Psoas muscle (tissue), 8 donors: ENCODE data around the gene FAM240B. TPM values are rescaled to one million over a fixed set of nuclear protein-coding genes. Genes with fewer than 3 reads are reported as not detected.

ENCODE experiments used
- ATAC-seq, 4 donors: fragments of 200-7000 bp; cut with Tn5 transposase; one replicate each; pipeline ENCODE4 v1.9.1; 2020; ENCODE audit warnings: moderate library complexity in 3 of 4, mild to moderate bottlenecking in 2 of 4
- DNase-seq, 2 donors: peaks; one replicate each; pipeline ENCODE4 v3.0.0-alpha.2; 2020
- H3K27ac ChIP-seq: fragments of 200-600 bp; one replicate; pipeline ENCODE4 v1.8.0; 2022
- H3K27me3 ChIP-seq, 3 donors: fragments of 200-600 bp in 1 of 3; one replicate each; pipeline versions ENCODE4 v1.6.1 to v1.8.0; 2013 to 2022; ENCODE audit warnings: low read length in 2 of 3, mild to moderate bottlenecking in 2 of 3, moderate library complexity in 1 of 3; ENCODE audit not compliant: insufficient read depth in 3 of 3
- H3K36me3 ChIP-seq, 2 donors: fragments of 200-600 bp in 1 of 2; one replicate each; pipeline versions ENCODE4 v1.6.1 to v1.8.0; 2013 to 2022; ENCODE audit warnings: low read depth in 1 of 2, mild to moderate bottlenecking in 1 of 2, moderate library complexity in 1 of 2; ENCODE audit not compliant: insufficient read depth in 1 of 2
- H3K4me1 ChIP-seq: fragments of 200-600 bp; one replicate; pipeline ENCODE4 v1.8.0; 2022
- H3K4me3 ChIP-seq: fragments of 200-600 bp; one replicate; pipeline ENCODE4 v1.8.0; 2022; ENCODE audit warnings: mild to moderate bottlenecking
- H3K9me3 ChIP-seq: fragments of 200-600 bp; one replicate; pipeline ENCODE4 v1.8.0; 2022
- WGBS, 3 donors: extraction: QIAGEN DNeasy Blood & Tissue Kit; methylation state at CpG; one replicate each; pipeline versions ENCODE4 v1.1.6 to v1.1.7; 2013; 5-methylcytosine and 5-hydroxymethylcytosine counted together
- intact Hi-C, 2 donors: fragments of 100-400 bp; cut with DNase I; formaldehyde crosslinking; loops; one replicate each; pipeline versions ENCODE4 v1.11.0 to v1.14.2; 2022
- polyA plus RNA-seq, 3 donors: library from polyadenylated mRNA; stranded (reverse); fragments of 200-250 nt; gene quantifications; one replicate each; pipeline ENCODE4 v1.2.3, GENCODE V29; 2013
- total RNA-seq, 4 donors: library from RNA; stranded (reverse); fragmentation: NEBNext Ultra II Directional in 2 of 4; extraction: Animal tissue kit (Norgen Biotek cat#: 25700) in 2 of 4; gene quantifications; one replicate each; pipeline versions ENCODE4 v1.2.1 to v1.2.4, GENCODE V29; 2021 to 2023
- TF ChIP-seq, protein P1 (sequence below): fragments of 200-600 bp; IDR thresholded peaks from one replicate; pipeline ENCODE4 v1.8.0; 2022; ENCODE audit warnings: antibody characterized with exemption
- donor health status: healthy with polysubstance abuse.
- donor health status: DM: no; HTN: no; CAD: no; lungs with moderate emphysema.
- donor health status: Bipolar disorder and iron deficiency.
- donor health status: healthy.
- donor health status: DM: yes; HTN: yes; CAD: no.
- donor health status: DM: no; HTN: no; CAD: no.
- donor health status: DM: no; HTN: no; CAD: no.
- donor health status: DM: yes; HTN: yes; CAD: no.

Gene FAM240B
- total and polyA plus RNA-seq, 7 donors = 0.09 to 1.1 TPM; not detected in 5

DNA sequence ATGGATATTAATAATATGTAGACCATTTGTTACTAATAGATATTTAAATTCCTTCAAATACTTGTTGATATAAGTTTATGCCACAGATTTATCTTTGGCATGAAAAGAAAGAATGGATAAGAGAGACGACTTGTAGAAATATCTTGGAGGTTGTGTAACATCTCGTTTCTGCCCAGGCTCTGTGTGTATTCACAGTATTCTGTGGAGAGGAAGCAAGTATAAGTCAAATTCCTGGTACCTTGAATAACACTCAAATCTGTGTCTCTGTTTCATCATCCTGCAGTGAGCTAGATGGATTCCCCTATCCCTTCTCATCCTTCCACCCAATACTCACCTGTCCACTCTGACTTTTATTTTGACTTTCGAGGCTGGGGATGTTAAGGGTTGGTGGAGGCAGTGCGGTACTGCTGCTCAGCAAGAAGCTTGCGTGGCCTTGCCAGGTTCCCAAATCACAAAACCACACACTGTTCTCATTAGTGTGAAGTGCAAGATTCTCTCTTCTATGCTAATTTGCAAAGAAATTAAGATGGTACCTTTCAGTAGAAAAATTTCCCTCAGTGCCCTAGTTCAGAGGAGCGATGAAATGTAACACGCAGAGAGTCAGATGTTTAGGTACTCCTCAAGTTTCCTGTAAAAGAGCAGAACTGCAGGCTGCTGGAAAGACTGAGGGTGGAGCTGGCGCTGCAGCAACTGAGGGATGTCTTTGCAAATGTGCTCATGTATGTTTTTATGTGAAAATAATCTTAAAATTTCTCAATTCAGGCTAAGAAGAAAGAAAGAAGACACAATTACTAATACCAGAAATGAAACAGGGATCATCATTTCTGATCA, 57.0 kb downstream of the FAM240B start:
- H3K4me3 ChIP-seq = no peak overlapping the region
- H3K36me3 ChIP-seq = no peaks in the 10 kb centered on the region
- no peak for ATAC-seq

DNA sequence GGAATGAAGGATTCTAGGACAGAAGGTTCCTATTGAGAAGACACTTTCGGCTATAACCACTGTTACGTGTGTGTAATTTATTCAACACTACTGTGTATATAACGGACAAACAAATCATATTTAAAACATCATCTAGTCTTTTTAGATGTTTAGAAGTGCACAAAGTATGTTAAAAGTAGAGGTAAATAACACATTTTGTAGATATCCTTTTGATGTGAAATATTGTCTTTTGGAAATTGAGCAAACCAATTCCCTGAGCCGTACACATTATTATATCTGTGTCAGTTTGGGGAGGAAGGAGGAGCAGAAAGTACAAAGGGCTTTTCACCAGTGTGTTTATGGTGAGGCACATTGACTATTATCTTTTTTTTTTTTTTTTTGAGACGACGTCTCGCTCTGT, 60.4 kb downstream of the FAM240B start:
- intact Hi-C loops = no loop called here
- DNase-seq = no peak
- H3K36me3 ChIP-seq = no peaks in the 10 kb centered on the region
- no peak for ATAC-seq
- TF ChIP-seq, protein P1, sequence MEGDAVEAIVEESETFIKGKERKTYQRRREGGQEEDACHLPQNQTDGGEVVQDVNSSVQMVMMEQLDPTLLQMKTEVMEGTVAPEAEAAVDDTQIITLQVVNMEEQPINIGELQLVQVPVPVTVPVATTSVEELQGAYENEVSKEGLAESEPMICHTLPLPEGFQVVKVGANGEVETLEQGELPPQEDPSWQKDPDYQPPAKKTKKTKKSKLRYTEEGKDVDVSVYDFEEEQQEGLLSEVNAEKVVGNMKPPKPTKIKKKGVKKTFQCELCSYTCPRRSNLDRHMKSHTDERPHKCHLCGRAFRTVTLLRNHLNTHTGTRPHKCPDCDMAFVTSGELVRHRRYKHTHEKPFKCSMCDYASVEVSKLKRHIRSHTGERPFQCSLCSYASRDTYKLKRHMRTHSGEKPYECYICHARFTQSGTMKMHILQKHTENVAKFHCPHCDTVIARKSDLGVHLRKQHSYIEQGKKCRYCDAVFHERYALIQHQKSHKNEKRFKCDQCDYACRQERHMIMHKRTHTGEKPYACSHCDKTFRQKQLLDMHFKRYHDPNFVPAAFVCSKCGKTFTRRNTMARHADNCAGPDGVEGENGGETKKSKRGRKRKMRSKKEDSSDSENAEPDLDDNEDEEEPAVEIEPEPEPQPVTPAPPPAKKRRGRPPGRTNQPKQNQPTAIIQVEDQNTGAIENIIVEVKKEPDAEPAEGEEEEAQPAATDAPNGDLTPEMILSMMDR = no peak
- peaks cover 0 to 4% (median 0%) of the 10 kb centered on the region in 3 donors for H3K27me3 ChIP-seq
- WGBS, 3 donors = 81 to 87% (median 86%) methylated on average over 7 of the region's 7 CpGs
- no peak overlapping the region for H3K27ac ChIP-seq
- H3K4me1 ChIP-seq = no peaks in the 10 kb centered on the region
- H3K9me3 ChIP-seq = no peaks in the 10 kb centered on the region
- no peak overlapping the region for H3K4me3 ChIP-seq

More for the DNA sequence above, 57.0 kb downstream of the FAM240B start:
- Histone ChIP-seq H3K4me1 (no peaks in the 10 kb centered on the region), H3K27me3 (no peaks in the 10 kb centered on the region), H3K9me3 (no peaks in the 10 kb centered on the region), H3K27ac (no peak overlapping the region)
- no peak for DNase-seq
- TF ChIP-seq, protein P1 = no peak
- intact Hi-C loops = no loop called here
- WGBS, 3 donors = 47 to 57% (median 50%) methylated on average over 8 of the region's 8 CpGs

DNA sequence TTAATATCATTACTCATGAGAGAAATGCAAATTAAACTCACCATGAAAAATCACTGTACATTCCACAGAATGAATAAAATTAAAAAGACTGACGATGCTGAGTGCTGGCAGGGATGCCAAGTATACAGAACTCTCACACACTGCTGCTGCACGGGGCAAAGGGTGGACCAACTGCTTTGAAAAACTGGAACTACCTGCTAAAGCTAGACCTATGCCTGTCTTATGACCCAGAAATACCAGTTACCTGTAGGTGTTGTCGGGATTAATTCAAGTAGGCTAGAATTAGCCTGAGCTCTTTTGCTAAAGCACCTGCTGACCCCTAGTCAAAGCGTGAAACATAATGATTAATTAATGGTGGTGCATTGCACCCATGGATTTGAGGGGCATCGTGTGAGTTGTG, 63.0 kb downstream of the FAM240B start:
- Histone ChIP-seq H3K27me3 (peaks cover 0 to 4% (median 0%) of the 10 kb centered on the region in 3 donors), H3K4me3 (no peak overlapping the region), H3K27ac (no peak overlapping the region), H3K36me3 (no peaks in the 10 kb centered on the region), H3K4me1 (no peaks in the 10 kb centered on the region), H3K9me3 (no peaks in the 10 kb centered on the region)
- TF ChIP-seq, protein P1 = no peak
- WGBS, 3 donors = 26 to 61% (median 29%) methylated on average over 5 of the region's 5 CpGs
- no peak for DNase-seq
- ATAC-seq = no peak
- intact Hi-C loops = no loop called here

DNA sequence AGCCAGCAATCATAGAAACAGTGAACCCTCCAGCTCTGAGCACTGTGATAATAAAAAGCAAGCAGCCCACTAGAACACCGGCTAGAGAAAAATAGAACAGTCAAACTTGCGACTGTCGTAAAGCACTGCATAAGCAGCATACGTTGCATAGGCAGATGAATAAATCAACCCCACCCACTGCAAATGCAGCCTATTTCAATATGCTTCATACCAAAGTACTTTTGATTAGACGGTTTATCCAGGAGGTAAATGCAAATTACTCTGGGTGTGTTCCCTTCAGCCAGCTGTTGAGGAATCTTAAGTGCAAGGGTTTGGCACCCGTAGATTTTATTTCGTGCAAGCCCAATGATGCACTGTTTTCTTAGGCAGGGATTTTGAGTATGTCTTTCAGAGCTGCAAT, 67.4 kb downstream of the FAM240B start:
- Histone ChIP-seq H3K27me3 (peaks cover 0 to 4% (median 0%) of the 10 kb centered on the region in 3 donors), H3K36me3 (no peaks in the 10 kb centered on the region), H3K9me3 (no peaks in the 10 kb centered on the region), H3K4me1 (no peaks in the 10 kb centered on the region), H3K4me3 (no peak overlapping the region), H3K27ac (no peak overlapping the region)
- WGBS, 3 donors = 68 to 76% (median 69%) methylated on average over 7 of the region's 7 CpGs
- TF ChIP-seq, protein P1 = no peak
- ATAC-seq (no peak), DNase-seq (no peak)
- intact Hi-C loops = no loop called here
